Transverse colon (tissue), 4 donors: ENCODE results near the gene ORM2.

Source experiments
- CTCF ChIP-seq, 5 experiments: fragments of 200-600 bp in 3 of 5; fragments of 450-650 bp in 2 of 5; sonication (generic) in 3 of 5; IDR thresholded peaks; 1 replicate in 2 of 5; 2 replicates in 3 of 5; pipeline ENCODE4 v1.5.1; 2016 to 2017; ENCODE audit warnings: antibody characterized with exemption in 5 of 5, inconsistent platforms in 3 of 5, mild to moderate bottlenecking in 2 of 5, moderate library complexity in 1 of 5
- POLR2A ChIP-seq: fragments of 450-650 bp; IDR thresholded peaks from one replicate; pipeline ENCODE4 v1.6.1; 2016; ENCODE audit warnings: antibody characterized with exemption, mild to moderate bottlenecking, moderate library complexity
- POLR2AphosphoS5 ChIP-seq, 3 donors: sonication (generic); formaldehyde crosslinking; IDR thresholded peaks; one replicate each; pipeline ENCODE4 v1.6.1; 2016; ENCODE audit warnings: antibody characterized with exemption in 3 of 3

GRCh38 chr9:114308361-114308950 is 21.2 kb upstream of the ORM2 start:
- TF ChIP-seq CTCF (IDR thresholded peaks at IDR 0.05): no peak
- no peak for TF ChIP-seq POLR2AphosphoS5 (IDR thresholded peaks at IDR 0.05)
- no peak for TF ChIP-seq POLR2A
